Stimulated activated effector memory CD8-positive, alpha-beta T cell treated with anti-CD3 and anti-CD28 coated beads, Interleukin-12 subunit alpha, Interleukin-12 subunit beta, amount 100 ng/mL, for 72 hours (primary cell): ENCODE data around the gene IL22RA2.
"Not testable (repeated sequence)": the region's sequence is repeated elsewhere in the genome, so short reads cannot be mapped to it uniquely, and the experiment has no call there.

ENCODE experiments used
- ATAC-seq: fragments of 150-1000 bp; cut with Tn5 transposase; 2 replicates; pipeline ENCODE4 v1.10.0; 2021
- DNase-seq, 2 donors: peaks; one replicate each; pipeline ENCODE4 v3.0.0; 2021 to 2022; ENCODE audit warnings: low spot score in 2 of 2
- H3K27ac Mint-ChIP-seq: one replicate; pipeline ENCODE4 v1.8.0; 2022; ENCODE audit warnings: mild to moderate bottlenecking, mixed read lengths
- H3K36me3 Mint-ChIP-seq: one replicate; pipeline ENCODE4 v1.8.0; 2022; ENCODE audit warnings: mild to moderate bottlenecking, mixed read lengths
- H3K4me1 Mint-ChIP-seq: one replicate; pipeline ENCODE4 v1.8.0; 2022; ENCODE audit warnings: mixed read lengths
- H3K4me3 Mint-ChIP-seq: one replicate; pipeline ENCODE4 v1.8.0; 2022; ENCODE audit warnings: mild to moderate bottlenecking, mixed read lengths
- H3K9me3 Mint-ChIP-seq: one replicate; pipeline ENCODE4 v1.8.0; 2022; ENCODE audit warnings: mixed read lengths

Gene IL22RA2

GRCh38 chr6:137133122-137133521 lies 40.3 kb downstream of the IL22RA2 start:
- Mint-ChIP-seq H3K36me3 (no peaks in the 10 kb centered on the region), H3K4me3 (no peak overlapping the region), H3K27ac (no peak overlapping the region), H3K9me3 (peaks cover 11% of the 10 kb centered on the region), H3K4me1 (no peaks in the 10 kb centered on the region)
- no peak for ATAC-seq
- no peak for DNase-seq

- DNase-seq: no peak
- no peak for ATAC-seq
- H3K36me3 Mint-ChIP-seq: no peaks in the 10 kb centered on the region
- no peak overlapping the region for H3K27ac Mint-ChIP-seq
- H3K4me1 Mint-ChIP-seq: peaks cover 2% of the 10 kb centered on the region
- H3K9me3 Mint-ChIP-seq: no peaks in the 10 kb centered on the region
- H3K4me3 Mint-ChIP-seq: no peak overlapping the region
These were observed 46.5 kb downstream of the IL22RA2 start for GRCh38 chr6:137126875-137127485.

- H3K36me3 Mint-ChIP-seq: no peaks in the 10 kb centered on the region
- H3K4me3 Mint-ChIP-seq: no peak overlapping the region
- no peaks in the 10 kb centered on the region for H3K9me3 Mint-ChIP-seq
- H3K4me1 Mint-ChIP-seq: peaks cover 11% of the 10 kb centered on the region
- DNase-seq (no peak), ATAC-seq (no peak)
- H3K27ac Mint-ChIP-seq: no peak overlapping the region
These were observed 50.4 kb downstream of the IL22RA2 start for GRCh38 chr6:137123078-137123477.

GRCh38 chr6:137122612-137123011 lies 50.8 kb downstream of the IL22RA2 start:
- Mint-ChIP-seq H3K36me3 (no peaks in the 10 kb centered on the region), H3K4me3 (no peak overlapping the region), H3K4me1 (peaks cover 11% of the 10 kb centered on the region), H3K27ac (no peak overlapping the region), H3K9me3 (no peaks in the 10 kb centered on the region)
- DNase-seq (no peak), ATAC-seq (no peak)

GRCh38 chr6:137121401-137121997 lies 51.9 kb downstream of the IL22RA2 start:
- peak overlapping the region; percentile 21 for H3K4me3 Mint-ChIP-seq
- H3K27ac Mint-ChIP-seq: peak overlapping the region; percentile 2
- H3K9me3 Mint-ChIP-seq: no peaks in the 10 kb centered on the region

GRCh38 chr6:137120748-137121147 lies 52.7 kb downstream of the IL22RA2 start:
- DNase-seq (no peak), ATAC-seq (no peak)
- no peak overlapping the region for H3K27ac Mint-ChIP-seq
- no peaks in the 10 kb centered on the region for H3K36me3 Mint-ChIP-seq
- peaks cover 17% of the 10 kb centered on the region for H3K4me1 Mint-ChIP-seq
- no peaks in the 10 kb centered on the region for H3K9me3 Mint-ChIP-seq
- H3K4me3 Mint-ChIP-seq: no peak overlapping the region

More at GRCh38 chr6:137121401-137121997, 51.9 kb downstream of the IL22RA2 start:
- ATAC-seq (peak; percentile 55), DNase-seq (no peak)
- peaks cover 17% of the 10 kb centered on the region for H3K4me1 Mint-ChIP-seq
- no peaks in the 10 kb centered on the region for H3K36me3 Mint-ChIP-seq

GRCh38 chr6:137119196-137120104 lies 54.0 kb downstream of the IL22RA2 start:
- no peaks in the 10 kb centered on the region for H3K36me3 Mint-ChIP-seq
- no peak overlapping the region for H3K27ac Mint-ChIP-seq
- H3K9me3 Mint-ChIP-seq: no peaks in the 10 kb centered on the region
- H3K4me1 Mint-ChIP-seq: peaks cover 17% of the 10 kb centered on the region
- DNase-seq (no peak), ATAC-seq (no peak)
- H3K4me3 Mint-ChIP-seq: no peak overlapping the region

- H3K9me3 Mint-ChIP-seq: no peaks in the 10 kb centered on the region
- no peaks in the 10 kb centered on the region for H3K36me3 Mint-ChIP-seq
- no peak overlapping the region for H3K4me3 Mint-ChIP-seq
- no peak for ATAC-seq
- H3K4me1 Mint-ChIP-seq: peaks cover 17% of the 10 kb centered on the region
- no peak for DNase-seq
- no peak overlapping the region for H3K27ac Mint-ChIP-seq
These were observed 55.9 kb downstream of the IL22RA2 start for GRCh38 chr6:137117581-137117980.

GRCh38 chr6:137116807-137117206 lies 56.6 kb downstream of the IL22RA2 start:
- H3K27ac Mint-ChIP-seq: no peak overlapping the region
- DNase-seq: no peak
- H3K36me3 Mint-ChIP-seq: no peaks in the 10 kb centered on the region
- H3K9me3 Mint-ChIP-seq: no peaks in the 10 kb centered on the region
- ATAC-seq: no peak
- H3K4me1 Mint-ChIP-seq: peaks cover 14% of the 10 kb centered on the region
- H3K4me3 Mint-ChIP-seq: no peak overlapping the region

- ATAC-seq: no peak
- DNase-seq: no peak
- Mint-ChIP-seq H3K4me1 (peaks cover 7% of the 10 kb centered on the region), H3K4me3 (no peak overlapping the region), H3K9me3 (no peaks in the 10 kb centered on the region), H3K27ac (no peak overlapping the region), H3K36me3 (no peaks in the 10 kb centered on the region)
These were observed 57.8 kb downstream of the IL22RA2 start for GRCh38 chr6:137115658-137116057.

GRCh38 chr6:137112067-137112355 lies 61.4 kb downstream of the IL22RA2 start:
- Mint-ChIP-seq H3K27ac (no peak overlapping the region), H3K9me3 (no peaks in the 10 kb centered on the region), H3K4me3 (no peak overlapping the region), H3K4me1 (peaks cover 14% of the 10 kb centered on the region), H3K36me3 (peaks cover under 1% of the 10 kb centered on the region)
- ATAC-seq: no peak
- DNase-seq: no peak

GRCh38 chr6:137111296-137112066 lies 62.0 kb downstream of the IL22RA2 start:
- no peaks in the 10 kb centered on the region for H3K9me3 Mint-ChIP-seq
- H3K4me3 Mint-ChIP-seq: no peak overlapping the region
- peaks cover 16% of the 10 kb centered on the region for H3K4me1 Mint-ChIP-seq
- DNase-seq (no peak), ATAC-seq (no peak)
- peaks cover 6% of the 10 kb centered on the region for H3K36me3 Mint-ChIP-seq
- no peak overlapping the region for H3K27ac Mint-ChIP-seq

GRCh38 chr6:137107767-137108105 lies 65.7 kb downstream of the IL22RA2 start:
- H3K36me3 Mint-ChIP-seq: peaks cover 10% of the 10 kb centered on the region
- DNase-seq (no peak), ATAC-seq (no peak)
- no peak overlapping the region for H3K4me3 Mint-ChIP-seq
- no peak overlapping the region for H3K27ac Mint-ChIP-seq
- no peaks in the 10 kb centered on the region for H3K9me3 Mint-ChIP-seq
- H3K4me1 Mint-ChIP-seq: peaks cover 44% of the 10 kb centered on the region

- not testable (repeated sequence) for ATAC-seq, DNase-seq, H3K9me3 Mint-ChIP-seq, H3K4me3 Mint-ChIP-seq, H3K27ac Mint-ChIP-seq
- Mint-ChIP-seq H3K36me3 (peaks cover 15% of the 10 kb centered on the region), H3K4me1 (peaks cover 49% of the 10 kb centered on the region)
These were observed 66.2 kb downstream of the IL22RA2 start for GRCh38 chr6:137107047-137107766.

- Mint-ChIP-seq H3K4me1 (peaks cover 52% of the 10 kb centered on the region), H3K4me3 (no peak overlapping the region), H3K27ac (no peak overlapping the region), H3K36me3 (peaks cover 17% of the 10 kb centered on the region), H3K9me3 (no peaks in the 10 kb centered on the region)
- ATAC-seq: no peak
- no peak for DNase-seq
These were observed 67.3 kb downstream of the IL22RA2 start for GRCh38 chr6:137106183-137106582.
